Lung (tissue), 12 donors: Measurements from ENCODE around the gene MSANTD1. TPM values are rescaled to one million over a fixed set of nuclear protein-coding genes. Genes with fewer than 3 reads are reported as not detected.

Experiments
- ATAC-seq: fragments of 200-7000 bp; cut with Tn5 transposase; one replicate; pipeline ENCODE4 v1.9.1; 2020; ENCODE audit warnings: moderate number of reproducible peaks; ENCODE audit not compliant: insufficient read depth, low FRiP score
- DNase-seq, 3 donors: peaks; one replicate each; pipeline ENCODE4 v3.0.0-alpha.2; 2013 to 2017
- H3K27ac ChIP-seq, 2 donors: one replicate each; pipeline ENCODE4 v1.5.1; 2013; ENCODE audit warnings: mild to moderate bottlenecking in 2 of 2, moderate library complexity in 2 of 2, control low read depth in 1 of 2, inconsistent platforms in 1 of 2, low read depth in 1 of 2, low read length in 1 of 2
- H3K27me3 ChIP-seq, 3 donors: one replicate each; pipeline ENCODE4 v1.5.1; 2013; ENCODE audit warnings: low read length in 2 of 3; ENCODE audit not compliant: control insufficient read depth in 3 of 3, insufficient read depth in 3 of 3
- H3K36me3 ChIP-seq, 4 donors: one replicate each; pipeline ENCODE4 v1.5.1; 2013; ENCODE audit warnings: low read length in 4 of 4, mild to moderate bottlenecking in 1 of 4, moderate library complexity in 1 of 4; ENCODE audit not compliant: control insufficient read depth in 4 of 4, insufficient read depth in 4 of 4
- H3K4me1 ChIP-seq, 5 donors: one replicate each; pipeline ENCODE4 v1.5.1; 2013; ENCODE audit warnings: low read length in 5 of 5, mild to moderate bottlenecking in 2 of 5, moderate library complexity in 1 of 5; ENCODE audit not compliant: control insufficient read depth in 5 of 5, insufficient read depth in 5 of 5
- H3K4me3 ChIP-seq: one replicate; pipeline ENCODE4 v1.5.1; 2013; ENCODE audit warnings: mild to moderate bottlenecking, control low read depth, moderate library complexity
- H3K9ac ChIP-seq, 2 donors: one replicate each; pipeline ENCODE4 v1.5.1; 2013; ENCODE audit warnings: low read length in 2 of 2, control low read depth in 1 of 2; ENCODE audit not compliant: insufficient read depth in 1 of 2
- H3K9me3 ChIP-seq, 4 donors: one replicate each; pipeline ENCODE4 v1.5.1; 2013; ENCODE audit warnings: low read length in 3 of 4, mild to moderate bottlenecking in 1 of 4, moderate library complexity in 1 of 4; ENCODE audit not compliant: control insufficient read depth in 4 of 4, insufficient read depth in 3 of 4
- CTCF ChIP-seq: IDR thresholded peaks from 2 replicates; pipeline ENCODE4 v1.5.1; 2012; ENCODE audit warnings: mild to moderate bottlenecking; ENCODE audit errors: control extremely low read depth, extremely low read depth
- WGBS, 2 donors: extraction: QIAGEN DNeasy Blood & Tissue Kit; methylation state at CpG; one replicate each; pipeline ENCODE4 v1.1.7; 2013; 5-methylcytosine and 5-hydroxymethylcytosine counted together
- polyA plus RNA-seq, 2 donors: library from polyadenylated mRNA; stranded (reverse); fragments of 200-250 nt; gene quantifications; one replicate each; pipeline ENCODE4 v1.2.1, GENCODE V29; 2013
- total RNA-seq, 2 donors: library from RNA; depleted of rRNA in 1 of 2; stranded (reverse); fragments of >200 nt in 1 of 2; gene quantifications; one replicate each; pipeline ENCODE4 v1.2.1, GENCODE V29; 2014 to 2021
- donor health status: control.
- donor health status: control.
- donor health status: Bipolar disorder and iron deficiency.
- donor health status: healthy.
- donor health status: DM: yes; HTN: yes; CAD: no.

Gene MSANTD1
- total and polyA plus RNA-seq, 4 donors = 0.35 to 1.4 (median 0.88) TPM

DNA sequence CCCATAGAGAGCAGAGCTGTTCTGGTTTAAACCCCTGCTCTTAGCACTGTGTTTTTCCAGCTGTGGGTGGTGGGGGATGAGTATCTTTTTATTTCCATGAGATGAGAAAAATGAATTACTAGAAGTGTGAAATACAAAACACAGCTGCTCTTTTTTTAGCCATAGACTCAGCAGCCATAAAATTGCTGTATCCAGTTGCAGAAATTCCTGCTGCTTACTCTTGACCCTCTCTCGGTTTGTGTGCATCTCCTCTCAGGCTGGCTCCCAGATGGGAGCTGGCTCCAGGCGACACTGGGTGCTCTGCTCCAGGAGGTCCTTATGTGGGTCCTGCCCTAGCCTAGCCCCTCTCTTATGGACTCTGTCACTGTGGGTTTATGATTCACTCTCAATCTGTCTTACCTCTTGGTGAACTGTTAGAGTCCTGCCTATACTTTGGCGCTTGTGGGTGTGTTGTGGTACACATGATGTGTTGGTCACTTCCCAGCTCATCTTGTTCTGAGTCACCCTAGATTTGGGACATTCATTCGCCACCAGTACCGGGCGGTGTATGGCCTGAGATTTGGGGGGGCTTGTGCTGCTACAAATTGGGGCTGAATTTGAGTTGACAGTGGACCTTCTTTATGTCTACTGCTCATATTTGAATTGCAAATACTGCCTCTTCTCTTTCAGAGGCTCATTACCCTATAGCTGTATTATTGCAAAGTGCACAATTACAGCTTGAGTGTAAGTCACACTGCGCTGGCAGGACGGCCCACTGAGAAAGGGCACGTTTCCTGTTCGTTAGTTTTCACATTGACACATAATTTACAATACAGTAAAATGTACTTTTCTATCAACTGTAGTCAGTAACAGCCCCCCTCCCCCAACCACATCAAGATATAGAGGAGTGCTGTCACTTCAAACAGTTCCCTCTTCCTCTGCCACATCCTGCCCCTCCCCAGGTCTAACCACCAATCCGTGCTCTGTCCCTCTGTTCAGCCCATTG is 46.9 kb upstream of the MSANTD1 start:
- peak; percentile 37 for ATAC-seq
- H3K27ac ChIP-seq = peak overlapping the region in 1 of 2 donors; percentile 63
- peak; percentile 64 to 97 (median 95) for DNase-seq

GRCh38 chr4:3202836-3203820 is 45.8 kb upstream of the MSANTD1 start:
- Histone ChIP-seq H3K27ac (peak overlapping the region in 1 of 2 donors; percentile 63), H3K4me3 (no peak overlapping the region), H3K9me3 (no peaks in the 10 kb centered on the region), H3K36me3 (peaks cover 8 to 20% (median 12%) of the 10 kb centered on the region in 4 donors), H3K4me1 (peaks cover 0 to 56% (median 24%) of the 10 kb centered on the region in 5 donors), H3K9ac (no peak overlapping the region), H3K27me3 (no peaks in the 10 kb centered on the region)
- ATAC-seq = no peak
- peak; percentile 21 to 82 (median 75) for DNase-seq
- 51 to 62% methylated on average over 22 of the region's 22 CpGs for WGBS, 2 donors
- no peak for TF ChIP-seq CTCF

More for the DNA sequence above, 46.9 kb upstream of the MSANTD1 start:
- 35 to 50% methylated on average over 11 of the region's 11 CpGs for WGBS, 2 donors
- no peak for TF ChIP-seq CTCF
- Histone ChIP-seq H3K9me3 (no peaks in the 10 kb centered on the region), H3K9ac (no peak overlapping the region), H3K4me1 (peaks cover 0 to 53% (median 24%) of the 10 kb centered on the region in 5 donors), H3K4me3 (no peak overlapping the region), H3K36me3 (peaks cover 3 to 25% (median 8%) of the 10 kb centered on the region in 4 donors), H3K27me3 (no peaks in the 10 kb centered on the region)

GRCh38 chr4:3203971-3204431 is 45.0 kb upstream of the MSANTD1 start:
- Histone ChIP-seq H3K4me3 (no peak overlapping the region), H3K36me3 (peaks cover 8 to 19% (median 15%) of the 10 kb centered on the region in 4 donors), H3K27ac (peak overlapping the region in 1 of 2 donors; percentile 39), H3K9me3 (no peaks in the 10 kb centered on the region), H3K4me1 (peaks cover 0 to 59% (median 24%) of the 10 kb centered on the region in 5 donors), H3K9ac (no peak overlapping the region), H3K27me3 (no peaks in the 10 kb centered on the region)
- ATAC-seq (no peak), DNase-seq (peak; percentile 48 to 73 (median 67))
- 53 to 56% methylated on average over 8 of the region's 8 CpGs for WGBS, 2 donors
- TF ChIP-seq CTCF = no peak
